GM12878 (cell line): ENCODE data around the gene SARS1. TPM values are rescaled to one million over a fixed set of nuclear protein-coding genes. Genes with fewer than 3 reads are reported as not detected.

Source experiments
- ATAC-seq: fragments of 200-7000 bp; cut with Tn5 transposase; 3 replicates; pipeline ENCODE4 v1.9.1; 2020; ENCODE audit warnings: mild to moderate bottlenecking, moderate library complexity
- BruUV-seq: library from RNA; stranded (reverse); fragments of 400-500 nt; replicated peaks from 2 replicates; lab custom pipeline; 2021; lab: Mats Ljungman, UMichigan
- CTCF ChIA-PET: fragments of 300-600 bp; sonication (Branson Sonifier 250); formaldehyde crosslinking; extraction: SDS; loops from one replicate; lab custom pipeline; 2021; ENCODE audit warnings: inconsistent platforms; lab: Yijun Ruan, JAX
- POLR2A ChIA-PET: fragments of 350-600 bp; formaldehyde crosslinking; extraction: SDS; loops from one replicate; lab custom pipeline; 2021; ENCODE audit warnings: inconsistent platforms; lab: Charles Lee
- RAD21 ChIA-PET: fragments of 300-600 bp; sonication (Branson Sonifier 250); formaldehyde crosslinking; loops from one replicate; lab custom pipeline; 2023; ENCODE audit warnings: antibody characterized with exemption; ENCODE audit not compliant: unreplicated experiment; lab: Charles Lee
- SMC1A ChIA-PET: fragments of 300-600 bp; sonication (Branson Sonifier 250); formaldehyde crosslinking; loops from one replicate; lab custom pipeline; 2023; ENCODE audit not compliant: unreplicated experiment, uncharacterized antibody; lab: Charles Lee
- DNase-seq: peaks from one replicate; pipeline ENCODE4 v3.0.0-alpha.2; 2011; ENCODE audit warnings: low read depth, low spot score
- FAIRE-seq: peaks from 3 replicates; lab custom pipeline; 2011; peaks lifted over from hg19 to GRCh38; lab: Jason Lieb, UNC
- H2AFZ ChIP-seq: 2 replicates; pipeline ENCODE4 v1.6.0; 2011; ENCODE audit warnings: low read depth, low read length, control low read depth; ENCODE audit not compliant: control insufficient read depth
- H3K27ac ChIP-seq: 2 replicates; pipeline ENCODE4 v1.5.1; 2011; ENCODE audit warnings: control low read depth; ENCODE audit not compliant: control insufficient read depth, insufficient read depth
- H3K27me3 ChIP-seq, 2 experiments: replicated peaks in 1 of 2; 2 replicates each; pipeline versions ENCODE4 v1.6.0 to v1.6.1; 2011; ENCODE audit warnings: low read length in 1 of 2; ENCODE audit not compliant: control insufficient read depth in 2 of 2, insufficient read depth in 2 of 2
- H3K36me3 ChIP-seq, 2 experiments: 2 replicates each; pipeline ENCODE4 v1.5.1; 2011; ENCODE audit warnings: low read length in 1 of 2; ENCODE audit not compliant: control insufficient read depth in 2 of 2, insufficient read depth in 2 of 2
- H3K4me1 ChIP-seq: 2 replicates; pipeline ENCODE4 v1.6.1; 2011; ENCODE audit warnings: mild to moderate bottlenecking, low read length, moderate library complexity, mixed read lengths; ENCODE audit not compliant: control insufficient read depth, insufficient read depth
- H3K4me2 ChIP-seq: 2 replicates; pipeline ENCODE4 v1.6.0; 2011; ENCODE audit warnings: control low read depth; ENCODE audit not compliant: control insufficient read depth, insufficient read depth
- H3K4me3 ChIP-seq: fragments of 200-600 bp; sonication (generic); 2 replicates; pipeline ENCODE4 v1.5.1; 2016
- H3K79me2 ChIP-seq: 2 replicates; pipeline ENCODE4 v1.6.0; 2011; ENCODE audit warnings: low read length; ENCODE audit not compliant: control insufficient read depth, insufficient read depth
- H3K9ac ChIP-seq: 2 replicates; pipeline ENCODE4 v1.8.0; 2011; ENCODE audit warnings: low read length, control low read depth, mixed read lengths; ENCODE audit not compliant: control insufficient read depth, insufficient read depth
- H3K9me3 ChIP-seq: replicated peaks from 3 replicates; pipeline ENCODE4 v1.5.1; 2011; ENCODE audit warnings: mild to moderate bottlenecking, low read length; ENCODE audit not compliant: control insufficient read depth, insufficient read depth
- H4K20me1 ChIP-seq: 2 replicates; pipeline ENCODE4 v1.6.0; 2011; ENCODE audit not compliant: control insufficient read depth, insufficient read depth
- CBX3 ChIP-seq: fragments of 200-600 bp; sonication (generic); IDR thresholded peaks from 2 replicates; pipeline ENCODE4 v1.6.1; 2016; ENCODE audit warnings: low read depth, borderline replicate concordance
- HDGF ChIP-seq: fragments of 450-650 bp; IDR thresholded peaks from 2 replicates; pipeline ENCODE4 v1.6.1; 2016; ENCODE audit warnings: antibody characterized with exemption
- HSF1 ChIP-seq: fragments of 150-350 bp; IDR thresholded peaks from 2 replicates; pipeline ENCODE4 v1.6.1; 2014; ENCODE audit warnings: mild to moderate bottlenecking, low read depth, low read length
- LARP7 ChIP-seq: fragments of 450-650 bp; IDR thresholded peaks from 2 replicates; pipeline ENCODE4 v1.6.1; 2017; ENCODE audit warnings: mild to moderate bottlenecking
- NBN ChIP-seq: fragments of 450-650 bp; IDR thresholded peaks from 2 replicates; pipeline ENCODE4 v1.6.1; 2016
- NFXL1 ChIP-seq: fragments of 450-650 bp; IDR thresholded peaks from 2 replicates; pipeline ENCODE4 v1.6.1; 2017; ENCODE audit warnings: antibody characterized with exemption, mild to moderate bottlenecking, borderline replicate concordance
- PAX8 ChIP-seq: fragments of 450-650 bp; IDR thresholded peaks from 2 replicates; pipeline ENCODE4 v1.6.1; 2017; ENCODE audit warnings: mild to moderate bottlenecking, moderate library complexity
- PBX3 ChIP-seq: IDR thresholded peaks from 2 replicates; pipeline ENCODE4 v1.6.1; 2011; ENCODE audit warnings: mild to moderate bottlenecking, low read depth, low read length, moderate library complexity; ENCODE audit not compliant: insufficient replicate concordance
- SREBF1 ChIP-seq: IDR thresholded peaks from 2 replicates; pipeline ENCODE4 v1.6.1; 2012; ENCODE audit warnings: mild to moderate bottlenecking, low read length
- TCF7 ChIP-seq: IDR thresholded peaks from 2 replicates; pipeline ENCODE4 v1.6.1; 2014; ENCODE audit warnings: antibody characterized with exemption, borderline replicate concordance
- ZSCAN29 ChIP-seq: fragments of 450-650 bp; IDR thresholded peaks from 2 replicates; pipeline ENCODE4 v1.6.1; 2017; ENCODE audit warnings: mild to moderate bottlenecking, moderate library complexity
- WGBS: methylation state at CpG from one replicate; pipeline ENCODE4 v1.1.6; 2016; ENCODE audit warnings: low lambda C conversion rate; ENCODE audit not compliant: insufficient replicate concordance, insufficient coverage; ENCODE audit errors: missing lambda C conversion rate; 5-methylcytosine and 5-hydroxymethylcytosine counted together
- in situ Hi-C: fragments of 300-500 bp; cut with MboI; formaldehyde crosslinking; loops from 9 replicates; pipeline ENCODE4 v1.14.3; 2018; ENCODE audit warnings: mixed read lengths
- intact Hi-C: fragments of 100-400 bp; cut with micrococcal nuclease; formaldehyde crosslinking; loops from one replicate; pipeline ENCODE4 v1.14.2; 2022; ENCODE audit not compliant: unreplicated experiment
- polyA plus RNA-seq, 11 experiments: library from polyadenylated mRNA; depleted of rRNA in 4 of 11; unstranded in 6 of 11; stranded (reverse) in 5 of 11; fragments of >200 nt; fragmentation: Nextera tagmentation in 4 of 11; fragmentation: Illumina TruSeq in 1 of 11; extraction: Ambion mirVana in 4 of 11; extraction: Trizol in 1 of 11; gene quantifications; 1 replicate in 1 of 11; 2 replicates in 10 of 11; pipeline versions ENCODE4 v1.2.1 to v1.2.3, GENCODE V29; 2011 to 2016; ENCODE audit warnings: inconsistent platforms in 2 of 11, missing spikeins in 2 of 11, low read depth in 1 of 11
- total RNA-seq, 4 experiments: library from RNA; depleted of rRNA in 3 of 4; stranded (reverse); fragments of >200 nt in 3 of 4; fragmentation: Illumina TruSeq in 1 of 4; extraction: Trizol in 1 of 4; gene quantifications; 2 replicates each; pipeline versions ENCODE4 v1.2.1 to v1.2.3, GENCODE V29; 2013 to 2021
- TF ChIP-seq, protein P1 (sequence below): fragments of 450-650 bp; formaldehyde crosslinking; IDR thresholded peaks from 2 replicates; pipeline ENCODE4 v1.5.0; 2022; ENCODE audit warnings: mild to moderate bottlenecking, missing genetic modification characterization
- TF ChIP-seq, protein P2 (sequence below): fragments of 450-650 bp; IDR thresholded peaks from 2 replicates; pipeline ENCODE4 v1.6.1; 2016; ENCODE audit warnings: mild to moderate bottlenecking, moderate library complexity, borderline replicate concordance

SARS1 gene
- total and polyA plus RNA-seq, 10 of the 15 experiments (the other 5 are each of a cell fraction or from before 2014, with no cell fraction given): 103 to 202 (median 138) TPM

GRCh38 chr1:109280862-109281261 lies 67.1 kb downstream of the SARS1 start:
- H2AFZ ChIP-seq: no peak overlapping the region
- DNase-seq (no peak), ATAC-seq (no peak), FAIRE-seq (no peak)
- no peaks in the 10 kb centered on the region for H3K27me3 ChIP-seq
- H3K36me3 ChIP-seq: no peaks in the 10 kb centered on the region
- POLR2A ChIA-PET: no interaction called here
- CTCF ChIA-PET: interaction anchor here (1.0 to 2.9 kb wide), 2 partner anchors 118 to 251 kb away, joined by 4 to 28 read pairs; no protein-coding TSS in a partner anchor
- H3K9ac ChIP-seq: no peak overlapping the region
- in situ Hi-C loops (no loop called here), intact Hi-C loops (no loop called here)
- H3K4me2 ChIP-seq: no peak overlapping the region
- no peak overlapping the region for H3K27ac ChIP-seq
- H3K79me2 ChIP-seq: no peaks in the 10 kb centered on the region
- no peaks in the 10 kb centered on the region for H3K9me3 ChIP-seq
- H3K4me3 ChIP-seq: no peak overlapping the region
- H4K20me1 ChIP-seq: no peaks in the 10 kb centered on the region
- SMC1A ChIA-PET: interaction anchor here (3.1 kb wide), 1 partner anchor 118 kb away, joined by 19 read pairs; the partner anchor contains the start of gene SORT1
- BruUV-seq: no TSS peak
- TF ChIP-seq PBX3 (no peak), PAX8 (no peak), NBN (no peak), HSF1 (no peak), HDGF (no peak), NFXL1 (no peak), LARP7 (no peak), SREBF1 (no peak), TCF7 (no peak), ZSCAN29 (no peak), CBX3 (no peak)
- TF ChIP-seq, protein P1, sequence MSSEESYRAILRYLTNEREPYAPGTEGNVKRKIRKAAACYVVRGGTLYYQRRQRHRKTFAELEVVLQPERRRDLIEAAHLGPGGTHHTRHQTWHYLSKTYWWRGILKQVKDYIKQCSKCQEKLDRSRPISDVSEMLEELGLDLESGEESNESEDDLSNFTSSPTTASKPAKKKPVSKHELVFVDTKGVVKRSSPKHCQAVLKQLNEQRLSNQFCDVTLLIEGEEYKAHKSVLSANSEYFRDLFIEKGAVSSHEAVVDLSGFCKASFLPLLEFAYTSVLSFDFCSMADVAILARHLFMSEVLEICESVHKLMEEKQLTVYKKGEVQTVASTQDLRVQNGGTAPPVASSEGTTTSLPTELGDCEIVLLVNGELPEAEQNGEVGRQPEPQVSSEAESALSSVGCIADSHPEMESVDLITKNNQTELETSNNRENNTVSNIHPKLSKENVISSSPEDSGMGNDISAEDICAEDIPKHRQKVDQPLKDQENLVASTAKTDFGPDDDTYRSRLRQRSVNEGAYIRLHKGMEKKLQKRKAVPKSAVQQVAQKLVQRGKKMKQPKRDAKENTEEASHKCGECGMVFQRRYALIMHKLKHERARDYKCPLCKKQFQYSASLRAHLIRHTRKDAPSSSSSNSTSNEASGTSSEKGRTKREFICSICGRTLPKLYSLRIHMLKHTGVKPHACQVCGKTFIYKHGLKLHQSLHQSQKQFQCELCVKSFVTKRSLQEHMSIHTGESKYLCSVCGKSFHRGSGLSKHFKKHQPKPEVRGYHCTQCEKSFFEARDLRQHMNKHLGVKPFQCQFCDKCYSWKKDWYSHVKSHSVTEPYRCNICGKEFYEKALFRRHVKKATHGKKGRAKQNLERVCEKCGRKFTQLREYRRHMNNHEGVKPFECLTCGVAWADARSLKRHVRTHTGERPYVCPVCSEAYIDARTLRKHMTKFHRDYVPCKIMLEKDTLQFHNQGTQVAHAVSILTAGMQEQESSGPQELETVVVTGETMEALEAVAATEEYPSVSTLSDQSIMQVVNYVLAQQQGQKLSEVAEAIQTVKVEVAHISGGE (CRISPR knock-in tag): no peak
- TF ChIP-seq, protein P2, sequence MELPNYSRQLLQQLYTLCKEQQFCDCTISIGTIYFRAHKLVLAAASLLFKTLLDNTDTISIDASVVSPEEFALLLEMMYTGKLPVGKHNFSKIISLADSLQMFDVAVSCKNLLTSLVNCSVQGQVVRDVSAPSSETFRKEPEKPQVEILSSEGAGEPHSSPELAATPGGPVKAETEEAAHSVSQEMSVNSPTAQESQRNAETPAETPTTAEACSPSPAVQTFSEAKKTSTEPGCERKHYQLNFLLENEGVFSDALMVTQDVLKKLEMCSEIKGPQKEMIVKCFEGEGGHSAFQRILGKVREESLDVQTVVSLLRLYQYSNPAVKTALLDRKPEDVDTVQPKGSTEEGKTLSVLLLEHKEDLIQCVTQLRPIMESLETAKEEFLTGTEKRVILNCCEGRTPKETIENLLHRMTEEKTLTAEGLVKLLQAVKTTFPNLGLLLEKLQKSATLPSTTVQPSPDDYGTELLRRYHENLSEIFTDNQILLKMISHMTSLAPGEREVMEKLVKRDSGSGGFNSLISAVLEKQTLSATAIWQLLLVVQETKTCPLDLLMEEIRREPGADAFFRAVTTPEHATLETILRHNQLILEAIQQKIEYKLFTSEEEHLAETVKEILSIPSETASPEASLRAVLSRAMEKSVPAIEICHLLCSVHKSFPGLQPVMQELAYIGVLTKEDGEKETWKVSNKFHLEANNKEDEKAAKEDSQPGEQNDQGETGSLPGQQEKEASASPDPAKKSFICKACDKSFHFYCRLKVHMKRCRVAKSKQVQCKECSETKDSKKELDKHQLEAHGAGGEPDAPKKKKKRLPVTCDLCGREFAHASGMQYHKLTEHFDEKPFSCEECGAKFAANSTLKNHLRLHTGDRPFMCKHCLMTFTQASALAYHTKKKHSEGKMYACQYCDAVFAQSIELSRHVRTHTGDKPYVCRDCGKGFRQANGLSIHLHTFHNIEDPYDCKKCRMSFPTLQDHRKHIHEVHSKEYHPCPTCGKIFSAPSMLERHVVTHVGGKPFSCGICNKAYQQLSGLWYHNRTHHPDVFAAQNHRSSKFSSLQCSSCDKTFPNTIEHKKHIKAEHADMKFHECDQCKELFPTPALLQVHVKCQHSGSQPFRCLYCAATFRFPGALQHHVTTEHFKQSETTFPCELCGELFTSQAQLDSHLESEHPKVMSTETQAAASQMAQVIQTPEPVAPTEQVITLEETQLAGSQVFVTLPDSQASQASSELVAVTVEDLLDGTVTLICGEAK: no peak
- WGBS: 93% methylated on average over 11 of the region's 12 CpGs
- RAD21 ChIA-PET: interaction anchor here (3.0 to 3.3 kb wide), 2 partner anchors 118 to 252 kb away, joined by 13 to 21 read pairs; partner anchors contain the start of gene SORT1
- H3K4me1 ChIP-seq: peaks cover 3% of the 10 kb centered on the region
